ENCODE results near the gene SFSWAP. TPM values are rescaled to one million over a fixed set of nuclear protein-coding genes. Genes with fewer than 3 reads are reported as not detected.
A peak's percentile ranks its signal among the peaks of the same experiment; 100 is the strongest.

The SFSWAP gene
- total RNA-seq, 2 donors from 2014 or later, result 31.6 to 45.8 TPM

DNA sequence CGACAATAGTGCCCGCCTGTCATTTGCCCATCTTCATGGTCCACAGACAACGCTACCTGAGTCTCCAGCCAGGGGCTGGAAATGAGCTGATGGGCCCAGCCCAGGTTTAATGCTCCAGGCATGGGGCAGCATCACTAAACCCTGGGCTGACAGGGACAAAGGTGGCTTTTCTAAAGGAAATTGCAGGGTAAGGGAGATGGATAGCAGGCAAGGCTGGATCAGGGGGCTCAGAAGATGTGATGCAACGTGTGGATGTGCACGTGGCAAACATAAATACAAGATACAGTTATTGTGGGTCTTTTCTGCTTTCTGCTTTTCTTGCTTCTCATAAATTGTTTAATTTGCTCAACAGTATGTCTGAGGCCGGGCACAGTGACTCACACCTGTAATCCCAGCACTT lies 113.6 kb downstream of the SFSWAP start:
- intact Hi-C loops (cut with DNase I), result no loop called here
- DNase-seq, result no peak

DNA sequence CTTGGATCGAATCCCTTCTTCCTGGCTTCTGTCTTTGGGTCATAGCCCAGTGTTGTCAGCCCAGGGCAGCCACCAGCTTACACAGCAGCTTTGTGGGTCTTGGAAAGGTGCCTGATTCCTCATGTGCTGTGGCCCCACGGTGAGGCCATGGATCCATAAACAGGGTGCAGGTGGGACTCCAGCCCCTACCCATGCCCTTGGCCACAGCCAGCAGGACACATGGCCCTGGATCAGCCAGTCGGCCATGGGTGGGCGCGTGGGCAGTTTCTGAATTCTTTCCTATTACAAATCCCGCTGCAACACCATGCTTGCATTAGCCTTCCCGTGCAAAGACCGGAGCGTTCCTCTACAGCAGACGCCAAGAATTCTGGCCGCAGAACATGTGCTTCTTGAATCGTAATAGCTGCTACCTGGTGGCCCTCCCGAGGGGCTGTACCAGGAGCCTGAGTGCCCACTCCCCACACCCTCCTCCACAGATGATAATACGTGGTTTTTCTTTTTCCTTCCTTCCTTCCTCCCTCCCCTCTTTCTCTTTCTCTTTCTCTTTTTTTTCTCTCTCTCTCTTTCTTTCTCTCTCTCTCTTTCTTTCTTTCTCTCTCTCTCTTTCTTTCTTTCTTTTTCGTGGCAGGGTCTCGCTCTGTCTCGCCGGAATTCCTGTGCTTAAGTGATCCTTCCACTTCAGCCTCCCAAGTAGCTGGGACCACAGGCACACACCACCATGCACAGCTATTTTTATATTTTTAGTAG lies 114.4 kb downstream of the SFSWAP start:
- intact Hi-C loops (cut with DNase I), result no loop called here
- H3K4me1 ChIP-seq, result peaks cover 33% of the 10 kb centered on the region
- H3K9me3 ChIP-seq, result no peaks in the 10 kb centered on the region
- DNase-seq (peak in 3 of 4 donors; percentile 53 to 71 (median 57)), ATAC-seq (no peak)
- WGBS, 2 donors, result 48 to 71% methylated on average over 18 of the region's 18 CpGs
- peak overlapping the region in 1 of 4 donors; percentile 19 for H3K27ac ChIP-seq
- TF ChIP-seq, protein P1, sequence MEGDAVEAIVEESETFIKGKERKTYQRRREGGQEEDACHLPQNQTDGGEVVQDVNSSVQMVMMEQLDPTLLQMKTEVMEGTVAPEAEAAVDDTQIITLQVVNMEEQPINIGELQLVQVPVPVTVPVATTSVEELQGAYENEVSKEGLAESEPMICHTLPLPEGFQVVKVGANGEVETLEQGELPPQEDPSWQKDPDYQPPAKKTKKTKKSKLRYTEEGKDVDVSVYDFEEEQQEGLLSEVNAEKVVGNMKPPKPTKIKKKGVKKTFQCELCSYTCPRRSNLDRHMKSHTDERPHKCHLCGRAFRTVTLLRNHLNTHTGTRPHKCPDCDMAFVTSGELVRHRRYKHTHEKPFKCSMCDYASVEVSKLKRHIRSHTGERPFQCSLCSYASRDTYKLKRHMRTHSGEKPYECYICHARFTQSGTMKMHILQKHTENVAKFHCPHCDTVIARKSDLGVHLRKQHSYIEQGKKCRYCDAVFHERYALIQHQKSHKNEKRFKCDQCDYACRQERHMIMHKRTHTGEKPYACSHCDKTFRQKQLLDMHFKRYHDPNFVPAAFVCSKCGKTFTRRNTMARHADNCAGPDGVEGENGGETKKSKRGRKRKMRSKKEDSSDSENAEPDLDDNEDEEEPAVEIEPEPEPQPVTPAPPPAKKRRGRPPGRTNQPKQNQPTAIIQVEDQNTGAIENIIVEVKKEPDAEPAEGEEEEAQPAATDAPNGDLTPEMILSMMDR (IDR thresholded peaks at IDR 0.05), result no peak
- no peak for TF ChIP-seq POLR2A (IDR thresholded peaks at IDR 0.05)
- no peak overlapping the region for H3K4me3 ChIP-seq
- peaks cover 0 to 16% of the 10 kb centered on the region in 2 donors for H3K27me3 ChIP-seq
- no peaks in the 10 kb centered on the region for H3K36me3 ChIP-seq (replicated peaks in 1 of 2; ENCODE audit: insufficient read depth in 1 of 2, low read depth in 2 of 2)

More for the DNA sequence above, 113.6 kb downstream of the SFSWAP start:
- ATAC-seq, result no peak
- no peaks in the 10 kb centered on the region for H3K36me3 ChIP-seq (replicated peaks in 1 of 2; ENCODE audit: insufficient read depth in 1 of 2, low read depth in 2 of 2)
- H3K9me3 ChIP-seq, result no peaks in the 10 kb centered on the region
- H3K4me1 ChIP-seq, result peaks cover 25% of the 10 kb centered on the region
- H3K27me3 ChIP-seq, result peaks cover 0 to 8% of the 10 kb centered on the region in 2 donors
- 91 to 94% methylated on average over 3 to 4 of the region's 6 CpGs for WGBS, 2 donors
- no peak overlapping the region for H3K27ac ChIP-seq
- TF ChIP-seq POLR2A (IDR thresholded peaks at IDR 0.05), result no peak
- TF ChIP-seq, protein P1 (IDR thresholded peaks at IDR 0.05), result no peak
- no peak overlapping the region for H3K4me3 ChIP-seq

DNA sequence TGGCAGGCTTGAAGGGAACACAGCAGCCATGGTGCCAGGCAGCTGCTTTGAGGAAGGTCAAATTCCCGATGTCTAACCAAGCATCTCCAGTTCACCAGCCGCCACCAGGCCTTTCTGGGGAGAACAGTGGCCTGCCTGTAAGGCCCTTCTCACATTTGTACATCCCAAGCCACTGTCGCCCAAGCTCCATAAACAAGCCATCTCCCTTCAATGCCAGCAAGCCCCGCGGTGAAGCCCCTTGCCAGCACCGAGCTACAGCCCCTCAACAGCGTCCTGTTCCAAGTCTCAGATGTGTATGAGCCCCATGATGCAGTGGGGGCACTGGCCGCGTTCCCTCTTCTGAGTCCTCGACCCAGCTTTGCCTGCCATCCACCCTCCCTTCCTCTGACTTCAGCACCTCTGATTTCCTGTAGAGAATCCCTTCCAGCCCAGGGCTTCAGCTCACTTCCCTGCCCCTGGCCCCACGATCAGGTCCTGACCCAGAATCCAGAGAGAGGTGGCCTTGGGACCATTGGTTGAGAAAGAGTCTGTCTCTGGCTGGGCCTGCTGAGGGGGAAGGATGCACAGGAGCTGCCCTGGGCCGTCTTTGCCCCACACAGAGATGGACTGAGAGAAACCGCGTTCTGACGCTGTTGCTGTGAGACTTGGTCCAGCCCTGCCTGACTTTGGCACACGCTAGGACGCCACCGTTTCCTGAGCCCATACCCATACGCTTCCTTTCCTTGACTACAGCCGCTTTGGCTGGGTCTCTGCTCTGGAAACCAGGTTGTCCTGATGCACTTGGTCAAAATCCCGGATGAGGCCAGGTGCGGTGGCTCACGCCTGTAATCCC lies 115.4 kb downstream of the SFSWAP start:
- Histone ChIP-seq H3K9me3 (no peaks in the 10 kb centered on the region), H3K4me1 (peaks cover 43% of the 10 kb centered on the region), H3K27ac (no peak overlapping the region), H3K4me3 (no peak overlapping the region), H3K36me3 (replicated peaks in 1 of 2; ENCODE audit: insufficient read depth in 1 of 2, low read depth in 2 of 2) (no peaks in the 10 kb centered on the region), H3K27me3 (peaks cover 0 to 23% of the 10 kb centered on the region in 2 donors)
- TF ChIP-seq POLR2A (IDR thresholded peaks at IDR 0.05), result no peak
- no peak for ATAC-seq
- WGBS, 2 donors, result 78 to 87% methylated on average over 19 to 23 of the region's 23 CpGs
- no peak for DNase-seq
- intact Hi-C loops (cut with DNase I), result no loop called here

DNA sequence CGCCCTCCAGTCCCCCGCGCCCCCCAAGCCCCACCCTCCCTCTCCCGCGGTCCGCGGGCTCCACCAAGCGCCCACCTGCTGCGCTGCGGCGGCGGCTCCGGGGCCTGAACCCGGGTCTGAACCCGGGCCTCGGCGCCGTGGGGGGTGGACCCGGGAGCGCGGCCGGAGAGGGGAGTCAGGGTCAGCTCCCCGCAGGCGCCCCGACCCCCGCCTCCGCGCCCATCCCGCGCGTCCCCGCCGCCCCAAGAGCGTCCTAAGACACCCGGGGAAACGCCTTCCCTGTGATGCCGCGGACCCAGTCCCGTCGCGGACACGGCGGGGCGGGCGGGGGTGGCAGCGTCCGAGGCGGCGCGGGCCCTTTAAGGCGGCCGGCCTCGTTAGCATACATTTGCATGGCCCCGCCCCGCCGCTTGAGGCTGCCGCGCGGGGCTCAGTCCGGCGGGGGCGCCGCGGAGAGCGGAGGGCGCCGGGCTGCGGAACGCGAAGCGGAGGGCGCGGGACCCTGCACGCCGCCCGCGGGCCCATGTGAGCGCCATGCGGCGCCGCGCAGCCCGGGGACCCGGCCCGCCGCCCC lies 117.2 kb downstream of the SFSWAP start, which contains the start of gene MMP17:
MMP17 (plus strand) TSS at position 433 of the 574 bp plus-strand sequence; CDS start at position 535, 102 bp downstream.
- Histone ChIP-seq H3K27ac (peak within 1 kb of the TSS in 1 of 4 donors; percentile 0), H3K4me1 (peaks cover 45% of the 10 kb centered on the region), H3K9me3 (no peaks in the 10 kb centered on the region), H3K27me3 (peaks cover 0 to 27% of the 10 kb centered on the region in 2 donors), H3K36me3 (replicated peaks in 1 of 2; ENCODE audit: insufficient read depth in 1 of 2, low read depth in 2 of 2) (no peaks in the 10 kb centered on the region), H3K4me3 (peak within 1 kb of the TSS in 1 of 2 donors; percentile 17)
- ATAC-seq (peak; percentile 13), DNase-seq (peak in 2 of 4 donors; percentile 47 to 68)
- 0% methylated on average over 3 to 46 of the region's 86 CpGs for WGBS, 2 donors
- no peak for TF ChIP-seq POLR2A (IDR thresholded peaks at IDR 0.05)
- TF ChIP-seq, protein P1 (IDR thresholded peaks at IDR 0.05), result no peak
- intact Hi-C loops (cut with DNase I), result no loop called here
